Glomerular visceral epithelial cell (primary cell): ENCODE results near the gene ANO2.
"Not testable (repeated sequence)": the region's sequence is repeated elsewhere in the genome, so short reads cannot be mapped to it uniquely, and the experiment has no call there.

ENCODE experiments used
- DNase-seq: peaks from one replicate; pipeline ENCODE4 v3.0.0-alpha.2; 2016; ENCODE audit errors: extremely low spot score

The ANO2 gene

GRCh38 chr12:5818877-5819276 is 126.2 kb downstream of the ANO2 start:
- not testable (repeated sequence) for DNase-seq

DNA sequence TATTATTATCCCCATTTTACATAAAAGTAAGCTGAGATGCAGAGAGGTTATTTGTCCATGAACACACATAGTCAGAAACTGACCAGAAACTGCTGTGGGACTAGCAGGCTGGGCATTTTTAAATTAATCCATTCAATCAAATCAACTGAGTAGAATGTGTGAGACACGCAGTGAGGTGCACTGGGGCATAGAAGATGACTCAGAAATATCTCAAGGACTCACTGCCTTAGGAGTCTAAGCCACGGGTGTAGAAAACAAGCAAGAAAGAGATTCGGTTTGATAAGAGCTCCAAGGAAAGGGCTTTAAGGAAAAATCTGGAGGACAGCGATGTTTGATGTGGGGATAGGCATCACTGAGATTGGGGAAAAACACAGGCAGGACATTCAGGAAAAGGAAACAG is 127.8 kb downstream of the ANO2 start:
- peak; percentile 70 for DNase-seq

DNA sequence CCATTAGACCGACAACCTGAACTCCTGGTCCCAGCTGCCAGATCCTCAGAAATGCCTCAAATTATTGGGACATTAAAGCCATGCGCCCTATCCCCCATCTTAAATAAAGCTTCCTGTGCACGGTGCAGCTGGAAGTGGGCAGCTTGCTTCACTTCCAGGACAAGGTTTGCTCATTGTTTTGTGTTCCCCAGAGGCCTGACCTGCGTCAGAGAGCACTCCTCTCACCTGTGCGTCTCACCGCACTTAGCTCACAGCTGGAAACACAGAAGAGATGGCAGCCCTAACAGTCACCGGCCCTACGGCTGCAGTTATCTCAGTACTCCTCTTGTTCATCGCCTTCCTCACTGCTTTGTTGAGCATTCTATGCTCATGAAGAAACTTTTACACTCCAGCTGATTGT is 135.5 kb downstream of the ANO2 start:
- no peak for DNase-seq

DNA sequence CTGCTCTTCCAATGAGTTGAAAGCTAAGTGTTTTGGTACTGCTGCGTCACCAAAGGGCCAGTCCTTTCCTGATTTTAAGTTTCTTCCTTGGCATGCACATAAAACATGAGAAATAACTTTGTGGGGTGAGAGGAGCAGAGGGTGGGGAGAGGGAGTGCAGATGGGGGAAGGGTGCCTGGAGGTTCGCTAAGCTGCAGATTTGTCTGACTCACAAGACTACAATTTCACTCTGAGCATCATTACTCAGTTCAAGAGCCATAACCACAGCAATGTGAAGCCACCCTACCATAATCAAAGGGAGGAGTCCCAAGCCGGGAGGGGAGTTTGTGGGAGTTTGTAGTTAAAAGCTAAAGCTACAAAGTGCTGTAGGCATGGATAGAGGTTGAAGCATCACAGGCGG is 136.1 kb downstream of the ANO2 start:
- DNase-seq = peak; percentile 97

DNA sequence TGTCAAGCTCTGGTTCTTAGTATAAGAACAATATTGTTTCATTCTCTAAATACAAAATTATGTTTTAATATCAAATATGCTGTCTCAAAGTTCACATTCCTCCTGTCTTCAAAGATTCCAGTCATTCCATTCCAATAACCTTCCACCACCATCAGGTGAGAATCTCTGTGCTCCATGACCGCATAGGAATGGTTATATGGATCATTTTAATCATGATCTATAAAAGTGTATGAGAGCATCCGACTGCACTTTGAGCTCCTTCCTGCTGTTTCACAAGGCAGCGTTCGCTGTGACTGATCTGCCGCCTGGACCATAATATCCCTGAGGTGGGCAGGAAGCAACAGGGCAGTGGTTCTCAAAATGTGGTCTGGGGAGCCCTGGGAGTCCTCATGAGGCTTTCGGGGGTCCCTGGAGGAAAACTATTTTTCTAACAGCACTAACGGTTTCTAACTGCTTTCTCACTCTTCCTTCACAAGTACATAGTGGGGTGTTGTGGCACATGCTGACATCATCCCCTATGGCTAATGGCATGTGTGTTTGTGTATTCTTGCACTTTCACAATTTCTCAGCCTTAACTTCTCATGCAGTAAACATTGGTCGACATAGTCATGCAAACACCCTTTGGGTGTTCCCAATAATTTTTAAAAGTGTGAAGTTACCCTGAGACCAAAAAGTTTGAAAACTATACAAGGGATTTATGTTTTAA is 137.4 kb downstream of the ANO2 start:
- peak; percentile 67 for DNase-seq

DNA sequence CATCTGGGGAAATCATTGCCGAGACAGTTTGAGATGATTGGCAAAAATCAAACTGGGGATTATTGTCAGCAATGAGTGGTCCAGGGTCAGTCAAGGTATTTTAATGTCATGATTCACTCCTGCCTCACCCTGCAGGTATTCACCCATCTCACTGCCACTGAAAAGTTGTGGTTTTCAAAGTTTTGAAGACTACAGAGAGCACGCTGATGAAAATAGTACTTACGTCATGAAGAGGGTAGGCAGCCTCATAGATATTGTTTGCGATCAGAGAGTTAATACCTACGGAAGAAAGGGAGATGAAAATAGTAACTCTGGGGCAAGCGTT is 138.0 kb downstream of the ANO2 start:
- DNase-seq = peak; percentile 88

DNA sequence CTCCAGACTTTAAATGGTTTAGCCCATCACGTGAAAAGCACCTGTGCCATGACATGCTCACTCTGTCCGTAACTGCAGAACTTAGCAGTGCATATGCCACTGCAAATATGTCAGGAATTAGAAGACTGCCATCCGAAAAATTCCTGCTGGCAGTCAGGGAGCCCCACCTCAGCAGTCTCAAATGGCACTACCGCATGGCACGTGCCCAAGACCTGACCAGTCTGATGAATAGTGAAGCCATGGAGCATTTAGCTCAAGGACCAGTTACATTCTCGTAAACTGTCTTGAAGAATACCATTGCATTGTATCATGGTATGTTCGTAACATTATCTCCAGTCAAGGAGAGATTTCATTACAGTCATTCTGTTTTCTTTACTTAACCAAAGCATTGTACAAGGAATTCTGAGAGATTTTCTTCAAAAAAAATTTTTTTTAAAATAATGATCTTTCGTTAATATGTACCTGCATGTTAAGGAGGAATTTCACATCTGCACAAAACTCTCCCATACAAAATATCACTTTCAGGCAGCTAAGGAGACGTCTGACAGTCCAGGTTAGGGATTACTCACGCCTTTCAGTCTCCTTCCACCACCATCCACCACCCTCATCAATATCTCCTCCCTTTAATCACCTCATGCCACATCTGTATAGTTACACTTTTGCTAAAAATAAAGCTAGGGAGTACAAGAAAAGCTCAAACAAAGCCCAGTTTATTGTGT is 138.5 kb downstream of the ANO2 start:
- peak; percentile 86 for DNase-seq

DNA sequence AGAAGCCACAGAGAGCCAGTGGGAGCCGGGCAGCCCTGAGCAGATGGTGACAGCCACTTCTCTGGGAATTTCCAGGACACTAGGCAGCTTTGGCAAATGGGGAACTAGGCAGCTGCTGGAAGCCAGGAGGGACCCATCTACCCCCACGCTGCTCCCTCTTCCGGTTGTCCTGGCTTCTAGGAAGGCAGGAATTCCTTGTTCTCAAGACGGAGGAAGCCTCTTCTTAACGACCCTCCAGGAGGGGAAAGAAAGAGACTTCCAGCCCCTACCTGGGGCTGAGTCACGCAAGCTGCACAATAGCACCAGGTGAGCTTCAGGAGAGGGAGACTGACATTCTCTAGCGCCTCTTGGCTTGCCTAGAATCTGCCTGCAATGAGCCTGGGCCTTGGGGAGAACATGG is 141.5 kb downstream of the ANO2 start:
- DNase-seq = no peak

GRCh38 chr12:5798242-5799015 is 146.6 kb downstream of the ANO2 start:
- DNase-seq = no peak

- no peak for DNase-seq
Measured at GRCh38 chr12:5797661-5798060, 147.4 kb downstream of the ANO2 start.

DNA sequence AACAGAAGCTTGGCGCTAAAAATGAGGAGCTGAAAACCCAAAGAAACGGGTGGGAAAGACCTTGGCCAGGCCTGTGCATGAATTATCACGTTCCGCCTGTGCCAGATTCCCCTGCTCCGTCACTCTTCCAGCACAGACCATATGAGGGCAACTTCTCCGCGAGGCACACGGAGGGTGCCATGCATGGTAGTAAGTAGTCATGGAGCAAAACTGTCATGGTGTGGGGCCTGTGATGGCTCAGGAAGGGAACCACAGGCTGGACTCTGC is 148.2 kb downstream of the ANO2 start:
- no peak for DNase-seq

GRCh38 chr12:5796171-5796958 is 148.7 kb downstream of the ANO2 start:
- DNase-seq = peak; percentile 44

- DNase-seq = no peak
Measured at GRCh38 chr12:5794156-5794555, 150.9 kb downstream of the ANO2 start.

- DNase-seq = no peak
Measured at GRCh38 chr12:5792343-5792742, 152.7 kb downstream of the ANO2 start.

- peak; percentile 59 for DNase-seq
Measured at GRCh38 chr12:5789469-5789968, 155.5 kb downstream of the ANO2 start.

GRCh38 chr12:5787828-5788227 is 157.2 kb downstream of the ANO2 start:
- DNase-seq = no peak

DNA sequence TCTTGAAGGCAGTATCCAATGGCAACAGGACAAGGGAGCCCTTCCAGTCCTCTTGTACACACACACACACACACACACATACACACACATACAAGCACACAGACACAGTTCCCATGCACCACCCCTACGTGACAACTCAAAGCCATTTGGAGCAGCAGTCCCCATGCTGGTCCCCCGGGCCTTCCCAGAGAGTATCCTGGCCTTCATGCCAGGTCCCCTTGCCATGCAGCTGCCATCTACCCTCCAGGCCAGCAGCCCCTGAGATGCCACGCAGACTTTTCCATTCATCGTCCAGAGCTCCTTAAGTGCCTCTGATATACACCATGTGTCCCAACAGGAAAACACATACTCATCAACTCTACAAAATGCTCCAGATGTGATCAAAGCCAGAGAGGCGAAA is 159.5 kb downstream of the ANO2 start:
- no peak for DNase-seq

DNA sequence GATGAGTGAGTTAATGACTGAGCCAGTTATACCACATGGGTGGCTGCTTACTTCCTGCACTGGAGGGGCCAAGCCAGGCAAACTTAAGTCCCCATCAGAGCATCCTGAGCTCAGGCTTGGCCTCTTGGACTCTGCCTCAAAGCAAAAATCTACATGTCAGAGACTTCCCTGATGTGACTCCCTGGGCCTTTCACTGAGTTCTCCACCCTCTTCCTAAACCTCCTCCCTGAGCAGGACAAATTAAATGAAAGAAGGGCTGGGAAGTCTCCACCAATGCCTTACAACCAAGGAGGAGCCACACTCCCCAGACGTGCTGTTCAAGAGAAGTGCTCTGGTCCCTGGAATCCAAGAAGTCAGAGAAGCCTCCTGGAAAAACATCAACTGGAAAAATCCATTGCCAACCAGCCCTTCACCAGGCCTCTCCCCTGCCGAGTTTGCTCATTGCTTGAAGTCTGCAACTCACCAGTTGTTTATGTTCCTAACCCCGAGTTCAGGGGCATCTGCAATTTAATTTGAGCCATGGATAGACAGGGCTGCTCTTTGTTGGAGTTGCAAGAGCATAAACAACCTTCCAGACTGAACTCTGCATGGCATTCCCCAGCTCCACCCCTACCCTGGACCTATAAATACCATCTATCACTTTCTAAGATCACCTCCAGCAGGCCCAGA is 160.5 kb downstream of the ANO2 start:
- no peak for DNase-seq

DNA sequence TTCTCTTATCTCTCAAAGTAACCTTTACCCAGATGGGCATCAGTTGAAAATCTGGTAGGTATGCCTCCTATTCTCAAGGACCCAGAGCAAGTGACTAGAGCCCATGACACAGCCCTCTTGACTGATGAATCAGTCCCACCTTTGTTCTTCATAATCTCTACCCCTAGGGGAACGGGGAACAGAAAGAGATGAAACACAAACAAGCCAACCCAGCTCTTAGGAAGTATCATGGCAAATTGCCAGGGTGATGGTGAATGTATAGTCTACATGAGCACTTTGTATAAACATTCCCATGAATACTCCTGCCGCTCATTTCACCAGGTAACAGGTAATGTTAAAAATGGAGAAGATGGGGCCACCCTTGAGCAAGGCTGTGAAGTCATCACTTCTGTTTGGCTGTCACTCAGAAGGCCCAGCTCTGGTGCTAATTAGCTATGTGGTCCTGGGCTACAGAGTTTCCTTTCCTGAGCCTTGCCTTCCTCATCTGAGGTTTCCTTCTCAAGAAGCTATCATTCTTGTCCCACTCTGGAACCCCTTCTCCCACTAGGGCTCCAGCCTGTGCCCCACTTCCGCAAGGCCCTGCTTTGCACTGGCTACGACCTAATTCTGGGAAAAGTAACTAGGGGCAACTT is 161.7 kb downstream of the ANO2 start:
- DNase-seq = no peak

GRCh38 chr12:5780536-5780935 is 164.5 kb downstream of the ANO2 start:
- no peak for DNase-seq

- DNase-seq = no peak
Measured at GRCh38 chr12:5779401-5779800, 165.7 kb downstream of the ANO2 start.
